Activated naive CD8-positive, alpha-beta T cell treated with anti-CD3 and anti-CD28 coated beads for 36 hours (primary cell): ENCODE data around the gene PRKCZ. TPM values are rescaled to one million over a fixed set of nuclear protein-coding genes. Genes with fewer than 3 reads are reported as not detected.

Experiments
- DNase-seq: peaks from one replicate; pipeline ENCODE4 v3.0.0; 2021
- H3K27ac Mint-ChIP-seq: one replicate; pipeline ENCODE4 v1.8.0; 2022; ENCODE audit warnings: mild to moderate bottlenecking, moderate library complexity, mixed read lengths
- H3K27me3 Mint-ChIP-seq: one replicate; pipeline ENCODE4 v1.8.0; 2022; ENCODE audit warnings: mild to moderate bottlenecking, mixed read lengths
- H3K36me3 Mint-ChIP-seq: one replicate; pipeline ENCODE4 v1.8.0; 2021; ENCODE audit warnings: mild to moderate bottlenecking, mixed read lengths
- H3K4me1 Mint-ChIP-seq: one replicate; pipeline ENCODE4 v1.8.0; 2021; ENCODE audit warnings: mixed read lengths
- H3K4me3 Mint-ChIP-seq: one replicate; pipeline ENCODE4 v1.8.0; 2022; ENCODE audit warnings: mild to moderate bottlenecking, moderate library complexity, mixed read lengths
- H3K9me3 Mint-ChIP-seq: one replicate; pipeline ENCODE4 v1.8.0; 2022; ENCODE audit warnings: mixed read lengths
- total RNA-seq, 2 experiments: library from RNA; stranded (reverse); gene quantifications; one replicate each; pipeline ENCODE4 v1.2.3, GENCODE V29; 2021

The PRKCZ gene
- total RNA-seq, 2 experiments from 2014 or later = 11.1 to 13.0 TPM

GRCh38 chr1:2155147-2155598, 105.0 kb downstream of the PRKCZ start:
- H3K36me3 Mint-ChIP-seq = peaks cover 12% of the 10 kb centered on the region
- DNase-seq = no peak
- no peaks in the 10 kb centered on the region for H3K27me3 Mint-ChIP-seq
- H3K4me3 Mint-ChIP-seq = no peak overlapping the region
- H3K27ac Mint-ChIP-seq = no peak overlapping the region
- no peaks in the 10 kb centered on the region for H3K9me3 Mint-ChIP-seq
- peaks cover 14% of the 10 kb centered on the region for H3K4me1 Mint-ChIP-seq

- Mint-ChIP-seq H3K4me3 (no peak overlapping the region), H3K27me3 (no peaks in the 10 kb centered on the region), H3K9me3 (no peaks in the 10 kb centered on the region)
These were observed 105.6 kb downstream of the PRKCZ start for GRCh38 chr1:2155788-2156187.

GRCh38 chr1:2156866-2157265, 106.7 kb downstream of the PRKCZ start:
- no peak for DNase-seq
- Mint-ChIP-seq H3K9me3 (no peaks in the 10 kb centered on the region), H3K36me3 (peaks cover 9% of the 10 kb centered on the region), H3K4me1 (peaks cover 8% of the 10 kb centered on the region), H3K27ac (no peak overlapping the region), H3K4me3 (no peak overlapping the region), H3K27me3 (no peaks in the 10 kb centered on the region)

More at GRCh38 chr1:2155788-2156187, 105.6 kb downstream of the PRKCZ start:
- peaks cover 12% of the 10 kb centered on the region for H3K4me1 Mint-ChIP-seq
- H3K36me3 Mint-ChIP-seq = peaks cover 9% of the 10 kb centered on the region
- no peak overlapping the region for H3K27ac Mint-ChIP-seq
- no peak for DNase-seq

GRCh38 chr1:2157856-2158255, 107.6 kb downstream of the PRKCZ start:
- Mint-ChIP-seq H3K9me3 (no peaks in the 10 kb centered on the region), H3K4me1 (peaks cover 8% of the 10 kb centered on the region), H3K36me3 (peaks cover 9% of the 10 kb centered on the region), H3K4me3 (no peak overlapping the region), H3K27me3 (no peaks in the 10 kb centered on the region), H3K27ac (no peak overlapping the region)
- no peak for DNase-seq

GRCh38 chr1:2158272-2158671, 108.1 kb downstream of the PRKCZ start:
- no peaks in the 10 kb centered on the region for H3K9me3 Mint-ChIP-seq
- peaks cover 13% of the 10 kb centered on the region for H3K36me3 Mint-ChIP-seq
- no peaks in the 10 kb centered on the region for H3K27me3 Mint-ChIP-seq
- H3K27ac Mint-ChIP-seq = no peak overlapping the region
- H3K4me1 Mint-ChIP-seq = peaks cover 7% of the 10 kb centered on the region
- no peak for DNase-seq
- no peak overlapping the region for H3K4me3 Mint-ChIP-seq

- Mint-ChIP-seq H3K9me3 (no peaks in the 10 kb centered on the region), H3K36me3 (peaks cover 15% of the 10 kb centered on the region), H3K4me1 (peaks cover 7% of the 10 kb centered on the region), H3K27ac (no peak overlapping the region), H3K27me3 (no peaks in the 10 kb centered on the region), H3K4me3 (no peak overlapping the region)
- DNase-seq = no peak
These were observed 108.9 kb downstream of the PRKCZ start for GRCh38 chr1:2159124-2159523.

- H3K4me1 Mint-ChIP-seq = peaks cover 7% of the 10 kb centered on the region
- no peaks in the 10 kb centered on the region for H3K9me3 Mint-ChIP-seq
- H3K4me3 Mint-ChIP-seq = no peak overlapping the region
- H3K27ac Mint-ChIP-seq = no peak overlapping the region
- H3K27me3 Mint-ChIP-seq = no peaks in the 10 kb centered on the region
- peaks cover 9% of the 10 kb centered on the region for H3K36me3 Mint-ChIP-seq
- no peak for DNase-seq
These were observed 110.5 kb downstream of the PRKCZ start for GRCh38 chr1:2160451-2161300.

- Mint-ChIP-seq H3K27ac (no peak overlapping the region), H3K4me1 (peaks cover 7% of the 10 kb centered on the region), H3K9me3 (no peaks in the 10 kb centered on the region), H3K36me3 (peaks cover 9% of the 10 kb centered on the region), H3K27me3 (no peaks in the 10 kb centered on the region), H3K4me3 (no peak overlapping the region)
- no peak for DNase-seq
These were observed 113.0 kb downstream of the PRKCZ start for GRCh38 chr1:2163205-2163604.

GRCh38 chr1:2165646-2166045, 115.4 kb downstream of the PRKCZ start:
- H3K36me3 Mint-ChIP-seq = peaks cover 11% of the 10 kb centered on the region
- no peak for DNase-seq
- peaks cover 6% of the 10 kb centered on the region for H3K4me1 Mint-ChIP-seq
- H3K27me3 Mint-ChIP-seq = no peaks in the 10 kb centered on the region
- H3K9me3 Mint-ChIP-seq = no peaks in the 10 kb centered on the region
- H3K27ac Mint-ChIP-seq = no peak overlapping the region
- no peak overlapping the region for H3K4me3 Mint-ChIP-seq

- H3K27ac Mint-ChIP-seq = no peak overlapping the region
- no peaks in the 10 kb centered on the region for H3K27me3 Mint-ChIP-seq
- H3K36me3 Mint-ChIP-seq = peaks cover 11% of the 10 kb centered on the region
- H3K4me3 Mint-ChIP-seq = no peak overlapping the region
- DNase-seq = no peak
- H3K4me1 Mint-ChIP-seq = peaks cover 6% of the 10 kb centered on the region
- no peaks in the 10 kb centered on the region for H3K9me3 Mint-ChIP-seq
These were observed 116.0 kb downstream of the PRKCZ start for GRCh38 chr1:2166254-2166653.

- DNase-seq = no peak
- Mint-ChIP-seq H3K36me3 (peaks cover 11% of the 10 kb centered on the region), H3K4me1 (peaks cover 6% of the 10 kb centered on the region), H3K27me3 (no peaks in the 10 kb centered on the region), H3K27ac (no peak overlapping the region), H3K9me3 (no peaks in the 10 kb centered on the region), H3K4me3 (no peak overlapping the region)
These were observed 116.5 kb downstream of the PRKCZ start for GRCh38 chr1:2166695-2167094.

GRCh38 chr1:2168090-2168489, 117.9 kb downstream of the PRKCZ start:
- H3K36me3 Mint-ChIP-seq = peaks cover 6% of the 10 kb centered on the region
- no peaks in the 10 kb centered on the region for H3K9me3 Mint-ChIP-seq
- no peak overlapping the region for H3K4me3 Mint-ChIP-seq
- DNase-seq = no peak
- no peaks in the 10 kb centered on the region for H3K27me3 Mint-ChIP-seq
- no peak overlapping the region for H3K27ac Mint-ChIP-seq
- no peaks in the 10 kb centered on the region for H3K4me1 Mint-ChIP-seq

- Mint-ChIP-seq H3K36me3 (peaks cover 1% of the 10 kb centered on the region), H3K4me1 (no peaks in the 10 kb centered on the region), H3K9me3 (no peaks in the 10 kb centered on the region), H3K27ac (no peak overlapping the region), H3K4me3 (no peak overlapping the region), H3K27me3 (no peaks in the 10 kb centered on the region)
- no peak for DNase-seq
These were observed 118.3 kb downstream of the PRKCZ start for GRCh38 chr1:2168535-2168934.

GRCh38 chr1:2169200-2169836, 119.1 kb downstream of the PRKCZ start:
- H3K36me3 Mint-ChIP-seq = peaks cover 1% of the 10 kb centered on the region
- H3K4me1 Mint-ChIP-seq = no peaks in the 10 kb centered on the region
- no peak overlapping the region for H3K4me3 Mint-ChIP-seq
- DNase-seq = no peak
- H3K27me3 Mint-ChIP-seq = no peaks in the 10 kb centered on the region
- H3K27ac Mint-ChIP-seq = no peak overlapping the region
- H3K9me3 Mint-ChIP-seq = no peaks in the 10 kb centered on the region

- no peak overlapping the region for H3K27ac Mint-ChIP-seq
These were observed 120.0 kb downstream of the PRKCZ start for GRCh38 chr1:2170211-2170610.

GRCh38 chr1:2172012-2172411, 121.8 kb downstream of the PRKCZ start:
- Mint-ChIP-seq H3K36me3 (peaks cover 1% of the 10 kb centered on the region), H3K9me3 (no peaks in the 10 kb centered on the region), H3K27me3 (no peaks in the 10 kb centered on the region), H3K4me1 (no peaks in the 10 kb centered on the region), H3K4me3 (no peak overlapping the region), H3K27ac (no peak overlapping the region)
- DNase-seq = no peak

More at GRCh38 chr1:2170211-2170610, 120.0 kb downstream of the PRKCZ start:
- Mint-ChIP-seq H3K36me3 (peaks cover 1% of the 10 kb centered on the region), H3K4me3 (no peak overlapping the region), H3K4me1 (no peaks in the 10 kb centered on the region), H3K27me3 (no peaks in the 10 kb centered on the region), H3K9me3 (no peaks in the 10 kb centered on the region)
- no peak for DNase-seq
